Peyer's patch (tissue), 4 donors: ENCODE measurements around the gene FRMD4A. TPM values are rescaled to one million over a fixed set of nuclear protein-coding genes. Genes with fewer than 3 reads are reported as not detected.

ENCODE experiments used
- DNase-seq, 3 donors: peaks; one replicate each; pipeline ENCODE4 v3.0.0-alpha.2; 2017 to 2019
- H3K27ac ChIP-seq, 4 donors: fragments of 200-600 bp; sonication (generic); one replicate each; pipeline ENCODE4 v1.5.1; 2016 to 2019
- H3K27me3 ChIP-seq, 2 donors: fragments of 200-600 bp; sonication (generic); one replicate each; pipeline ENCODE4 v1.5.1; 2019
- H3K36me3 ChIP-seq, 3 donors: fragments of 200-600 bp; sonication (generic); one replicate each; pipeline ENCODE4 v1.5.1; 2016 to 2019
- H3K4me1 ChIP-seq, 4 donors: fragments of 200-600 bp; sonication (generic); one replicate each; pipeline ENCODE4 v1.5.1; 2016 to 2019
- H3K4me3 ChIP-seq, 4 donors: fragments of 200-600 bp; sonication (generic); 1 replicate in 3 of 4; 2 replicates in 1 of 4; pipeline ENCODE4 v1.5.1; 2016 to 2019; ENCODE audit warnings: mild to moderate bottlenecking in 1 of 4
- H3K9me3 ChIP-seq, 4 donors: fragments of 200-600 bp; sonication (generic); one replicate each; pipeline ENCODE4 v1.5.1; 2016 to 2019; ENCODE audit warnings: mild to moderate bottlenecking in 1 of 4
- CTCF ChIP-seq, 6 experiments: fragments of 450-650 bp in 4 of 6; fragments of 200-600 bp in 2 of 6; sonication (generic) in 1 of 6; IDR thresholded peaks; one replicate each; pipeline ENCODE4 v1.5.1; 2017 to 2019; ENCODE audit warnings: antibody characterized with exemption in 6 of 6, mild to moderate bottlenecking in 3 of 6, moderate library complexity in 1 of 6
- POLR2A ChIP-seq, 2 donors: fragments of 450-650 bp; IDR thresholded peaks; one replicate each; pipeline ENCODE4 v1.5.1; 2017; ENCODE audit warnings: antibody characterized with exemption in 2 of 2, mild to moderate bottlenecking in 2 of 2, moderate library complexity in 2 of 2
- total RNA-seq, 4 donors: library from RNA; depleted of rRNA; stranded (reverse); fragments of >200 nt; gene quantifications; one replicate each; pipeline ENCODE4 v1.1.0, GENCODE V29; 2016

FRMD4A gene
- total RNA-seq, 4 donors from 2014 or later, result 3.0 to 47.9 (median 5.9) TPM

- H3K4me1 ChIP-seq, result no peaks in the 10 kb centered on the region
- no peak overlapping the region for H3K27ac ChIP-seq
- H3K36me3 ChIP-seq, result peaks cover 0 to 10% (median 0%) of the 10 kb centered on the region in 3 donors
- H3K27me3 ChIP-seq, result no peaks in the 10 kb centered on the region
- no peak overlapping the region for H3K4me3 ChIP-seq
- DNase-seq, result no peak
- TF ChIP-seq POLR2A (IDR thresholded peaks at IDR 0.05) (no peak), CTCF (IDR thresholded peaks at IDR 0.05) (no peak)
- no peaks in the 10 kb centered on the region for H3K9me3 ChIP-seq
These were observed 655.8 kb downstream of the FRMD4A start for GRCh38 chr10:13674645-13675588.

GRCh38 chr10:13673156-13673555 lies 657.6 kb downstream of the FRMD4A start:
- H3K27ac ChIP-seq, result no peak overlapping the region

GRCh38 chr10:13672548-13672947 lies 658.2 kb downstream of the FRMD4A start:
- Histone ChIP-seq H3K27me3 (no peaks in the 10 kb centered on the region), H3K27ac (no peak overlapping the region), H3K36me3 (peaks cover 0 to 26% (median 0%) of the 10 kb centered on the region in 3 donors), H3K4me1 (no peaks in the 10 kb centered on the region), H3K4me3 (no peak overlapping the region), H3K9me3 (no peaks in the 10 kb centered on the region)
- DNase-seq, result peak in 1 of 3 donors; percentile 8
- TF ChIP-seq CTCF (IDR thresholded peaks at IDR 0.05) (no peak), POLR2A (IDR thresholded peaks at IDR 0.05) (no peak)

More at GRCh38 chr10:13673156-13673555, 657.6 kb downstream of the FRMD4A start:
- no peaks in the 10 kb centered on the region for H3K27me3 ChIP-seq
- no peaks in the 10 kb centered on the region for H3K9me3 ChIP-seq
- H3K4me1 ChIP-seq, result no peaks in the 10 kb centered on the region
- TF ChIP-seq CTCF (IDR thresholded peaks at IDR 0.05) (no peak), POLR2A (IDR thresholded peaks at IDR 0.05) (no peak)
- H3K36me3 ChIP-seq, result peaks cover 0 to 21% (median 0%) of the 10 kb centered on the region in 3 donors
- no peak overlapping the region for H3K4me3 ChIP-seq
- peak in 1 of 3 donors; percentile 23 for DNase-seq

GRCh38 chr10:13671904-13672303 lies 658.8 kb downstream of the FRMD4A start:
- peaks cover 0 to 33% (median 0%) of the 10 kb centered on the region in 3 donors for H3K36me3 ChIP-seq
- no peaks in the 10 kb centered on the region for H3K27me3 ChIP-seq
- no peak overlapping the region for H3K4me3 ChIP-seq
- DNase-seq, result peak in 1 of 3 donors; percentile 22
- H3K27ac ChIP-seq, result no peak overlapping the region
- TF ChIP-seq POLR2A (IDR thresholded peaks at IDR 0.05) (no peak), CTCF (IDR thresholded peaks at IDR 0.05) (no peak)
- no peaks in the 10 kb centered on the region for H3K4me1 ChIP-seq
- no peaks in the 10 kb centered on the region for H3K9me3 ChIP-seq

- DNase-seq, result peak in 1 of 3 donors; percentile 28
- no peaks in the 10 kb centered on the region for H3K27me3 ChIP-seq
- no peaks in the 10 kb centered on the region for H3K9me3 ChIP-seq
- TF ChIP-seq CTCF (IDR thresholded peaks at IDR 0.05) (no peak), POLR2A (IDR thresholded peaks at IDR 0.05) (no peak)
- no peaks in the 10 kb centered on the region for H3K4me1 ChIP-seq
- H3K4me3 ChIP-seq, result no peak overlapping the region
- no peak overlapping the region for H3K27ac ChIP-seq
- H3K36me3 ChIP-seq, result peaks cover 0 to 44% (median 0%) of the 10 kb centered on the region in 3 donors
These were observed 660.4 kb downstream of the FRMD4A start for GRCh38 chr10:13670311-13670710.
